GM21367 (cell line): ENCODE results near the gene BCL7A.
"Not testable (repeated sequence)": the region's sequence is repeated elsewhere in the genome, so short reads cannot be mapped to it uniquely, and the experiment has no call there.

Experiments used
- ATAC-seq: cut with Tn5 transposase; IDR thresholded peaks from one replicate; pipeline ENCODE4 v1.9.1; 2021; ENCODE audit not compliant: unreplicated experiment

BCL7A gene

GRCh38 chr12:122024132-122024785, 2.6 kb downstream of the BCL7A start:
- no peak for ATAC-seq

GRCh38 chr12:122026706-122027333, 5.1 kb downstream of the BCL7A start:
- ATAC-seq = no peak

- ATAC-seq = no peak
Measured at GRCh38 chr12:122028165-122028904, 6.7 kb downstream of the BCL7A start.

- ATAC-seq = no peak
Measured at GRCh38 chr12:122028905-122029560, 7.3 kb downstream of the BCL7A start.

- ATAC-seq = no peak
Measured at GRCh38 chr12:122029620-122030423, 8.1 kb downstream of the BCL7A start.

- ATAC-seq = no peak
Measured at GRCh38 chr12:122030424-122031035, 8.8 kb downstream of the BCL7A start.

GRCh38 chr12:122031342-122032216, 9.9 kb downstream of the BCL7A start:
- ATAC-seq = no peak

- no peak for ATAC-seq
Measured at GRCh38 chr12:122032580-122032979, 10.9 kb downstream of the BCL7A start.

- no peak for ATAC-seq
Measured at GRCh38 chr12:122035292-122035691, 13.6 kb downstream of the BCL7A start.

GRCh38 chr12:122036153-122036552, 14.5 kb downstream of the BCL7A start:
- ATAC-seq = no peak

- no peak for ATAC-seq
Measured at GRCh38 chr12:122040579-122041386, 19.1 kb downstream of the BCL7A start.

GRCh38 chr12:122041458-122041857, 19.8 kb downstream of the BCL7A start:
- ATAC-seq = not testable (repeated sequence)

GRCh38 chr12:122042910-122043309, 21.2 kb downstream of the BCL7A start:
- ATAC-seq = no peak

- no peak for ATAC-seq
Measured at GRCh38 chr12:122043476-122043875, 21.8 kb downstream of the BCL7A start.

GRCh38 chr12:122045262-122045661, 23.6 kb downstream of the BCL7A start:
- no peak for ATAC-seq

GRCh38 chr12:122046145-122046544, 24.5 kb downstream of the BCL7A start:
- ATAC-seq = no peak

GRCh38 chr12:122048151-122048550, 26.5 kb downstream of the BCL7A start:
- ATAC-seq = no peak

GRCh38 chr12:122049827-122050226, 28.1 kb downstream of the BCL7A start:
- no peak for ATAC-seq

- no peak for ATAC-seq
Measured at GRCh38 chr12:122050706-122051105, 29.0 kb downstream of the BCL7A start.
